HK-2 (cell line): Measurements from ENCODE around the gene INPP1.
"Not testable (repeated sequence)": the region's sequence is repeated elsewhere in the genome, so short reads cannot be mapped to it uniquely, and the experiment has no call there.

Source experiments
- DNase-seq: peaks from one replicate; pipeline ENCODE4 v3.0.0-alpha.2; 2018; ENCODE audit not compliant: unreplicated experiment

The INPP1 gene, protein sequence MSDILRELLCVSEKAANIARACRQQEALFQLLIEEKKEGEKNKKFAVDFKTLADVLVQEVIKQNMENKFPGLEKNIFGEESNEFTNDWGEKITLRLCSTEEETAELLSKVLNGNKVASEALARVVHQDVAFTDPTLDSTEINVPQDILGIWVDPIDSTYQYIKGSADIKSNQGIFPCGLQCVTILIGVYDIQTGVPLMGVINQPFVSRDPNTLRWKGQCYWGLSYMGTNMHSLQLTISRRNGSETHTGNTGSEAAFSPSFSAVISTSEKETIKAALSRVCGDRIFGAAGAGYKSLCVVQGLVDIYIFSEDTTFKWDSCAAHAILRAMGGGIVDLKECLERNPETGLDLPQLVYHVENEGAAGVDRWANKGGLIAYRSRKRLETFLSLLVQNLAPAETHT

DNA sequence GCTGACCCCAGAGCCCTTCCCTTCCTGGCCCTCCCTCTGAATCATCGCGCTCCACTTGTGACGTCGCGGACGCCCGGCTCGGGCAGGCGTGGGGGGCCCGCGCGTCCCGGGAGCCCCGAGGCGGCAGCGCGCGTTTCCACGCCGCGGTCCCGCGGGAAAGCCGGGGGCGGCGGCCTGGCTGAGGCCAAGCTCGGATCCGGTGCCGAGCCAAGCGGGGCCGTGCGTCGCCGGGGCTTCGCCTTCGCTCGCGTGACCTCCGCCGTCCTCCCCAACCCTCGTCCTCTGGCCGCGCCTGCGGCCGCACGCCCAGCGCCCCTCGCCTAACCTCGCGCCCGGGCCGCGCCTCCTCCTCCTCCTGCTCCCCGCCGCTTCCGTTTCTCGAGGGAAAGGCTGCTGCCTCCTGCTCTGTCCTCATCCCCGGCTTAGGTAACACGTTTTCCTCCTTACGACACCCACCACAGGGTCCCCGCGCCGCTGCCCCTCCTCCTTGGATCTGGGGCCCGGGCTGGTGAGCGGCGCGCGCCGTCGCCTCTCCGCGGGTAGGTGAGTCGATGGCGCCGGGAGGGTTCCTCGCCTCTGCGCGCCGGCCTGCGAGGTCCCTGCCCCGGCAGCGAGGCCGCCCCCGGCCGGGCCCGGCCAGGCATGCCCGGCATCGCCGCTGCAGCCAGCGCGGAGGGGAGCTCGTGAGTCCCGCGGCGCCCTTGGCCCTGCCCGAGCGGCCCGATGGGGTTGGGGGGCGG, at the start of gene INPP1:
TSS of gene INPP1 (plus strand) at position 54 of the 740 bp plus-strand sequence. CDS start 16,514 bp downstream, outside the sequence.
- DNase-seq = peak; percentile 58

DNA sequence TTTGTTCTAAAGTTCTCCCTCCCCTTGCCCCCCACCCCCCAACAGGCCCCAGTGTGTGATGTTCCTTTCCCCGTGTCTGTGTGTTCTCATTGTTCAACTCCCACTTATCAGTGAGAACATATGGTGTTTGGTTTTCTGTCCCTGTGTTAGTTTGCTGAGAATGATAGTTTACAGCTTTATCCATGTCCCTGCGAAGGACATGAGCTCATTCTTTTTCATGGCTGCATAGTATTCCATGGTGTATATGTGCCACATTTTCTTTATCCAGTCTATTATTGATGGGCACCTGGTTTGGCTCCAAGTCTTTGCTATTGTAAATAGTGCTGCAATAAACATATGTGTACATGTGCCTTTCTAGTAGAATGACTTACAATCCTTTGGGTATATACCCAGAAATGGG, 45.5 kb upstream of the INPP1 start:
- DNase-seq = not testable (repeated sequence)

DNA sequence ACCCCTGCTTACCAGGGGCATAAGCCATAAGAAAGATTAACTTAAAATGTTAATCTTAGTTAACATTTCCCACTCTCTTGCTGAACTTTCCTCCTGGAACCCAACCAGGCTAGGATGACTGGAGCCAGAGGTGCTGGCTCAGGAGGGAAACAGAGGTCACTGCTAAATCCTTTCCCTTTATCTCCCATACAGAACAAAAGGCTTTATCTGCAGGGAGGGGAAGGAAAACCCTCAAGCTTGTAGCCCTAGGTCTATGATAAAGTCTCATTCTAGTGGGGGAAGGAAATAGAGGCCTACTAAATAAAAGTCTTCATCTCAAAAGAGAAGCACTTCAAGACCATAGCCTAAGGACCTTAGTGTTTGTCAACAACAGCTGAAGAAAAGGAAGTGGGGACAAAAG, 42.4 kb upstream of the INPP1 start:
- DNase-seq = no peak

DNA sequence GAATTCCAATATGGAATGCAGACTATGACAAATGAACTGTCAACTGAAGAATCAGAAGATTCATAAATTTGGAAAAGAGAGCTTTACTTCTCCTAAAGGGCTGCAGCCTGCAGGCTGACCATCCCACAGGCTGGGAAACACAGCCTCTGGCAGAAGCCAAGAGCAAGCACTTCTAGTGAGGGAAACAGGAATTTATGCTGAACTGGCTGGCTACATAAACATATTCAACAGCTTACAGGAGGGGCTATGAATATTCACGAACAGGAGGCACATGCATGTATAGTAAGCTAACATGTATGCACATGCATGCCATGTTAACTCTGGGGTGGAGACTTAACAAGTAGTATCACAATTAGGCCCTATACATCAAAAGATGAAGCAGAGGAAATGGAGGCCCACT, 41.3 kb upstream of the INPP1 start:
- no peak for DNase-seq

DNA sequence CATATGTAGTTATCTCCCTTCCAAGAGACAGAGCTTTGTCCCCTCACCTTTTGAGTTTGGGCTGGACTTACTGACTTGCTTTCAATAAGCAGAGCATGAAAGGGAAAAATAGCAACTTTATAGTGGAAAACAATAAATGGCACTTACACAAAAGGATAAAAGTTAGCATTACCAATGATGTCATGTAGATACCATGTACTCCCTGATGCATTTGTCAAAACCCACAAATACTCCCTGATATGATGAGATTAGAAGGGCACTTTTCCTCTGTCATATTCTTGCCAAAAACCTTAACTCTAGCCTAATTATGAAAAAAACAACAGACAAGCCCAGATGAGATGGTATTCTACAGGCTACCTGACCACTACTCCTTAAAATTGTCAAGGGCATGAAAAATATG, 39.7 kb upstream of the INPP1 start:
- no peak for DNase-seq

DNA sequence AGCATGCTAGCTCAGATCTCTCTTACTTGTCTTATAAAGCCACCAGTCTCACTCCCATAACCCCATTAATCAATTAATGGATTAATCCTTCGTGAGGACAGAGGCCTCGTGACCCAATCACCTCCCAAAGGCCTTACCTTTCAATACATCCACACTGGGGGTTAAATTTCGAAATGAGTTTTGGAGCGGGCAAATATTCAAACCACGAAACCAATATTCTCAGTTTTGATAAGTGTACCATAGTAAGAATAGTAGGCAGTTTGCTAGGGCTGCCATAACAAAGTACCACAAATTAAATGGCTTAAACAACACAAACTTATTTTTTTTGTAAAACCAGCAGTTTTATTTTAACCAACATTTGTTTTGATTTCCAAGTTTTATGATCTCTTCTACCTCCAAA, 39.0 kb upstream of the INPP1 start:
- no peak for DNase-seq

DNA sequence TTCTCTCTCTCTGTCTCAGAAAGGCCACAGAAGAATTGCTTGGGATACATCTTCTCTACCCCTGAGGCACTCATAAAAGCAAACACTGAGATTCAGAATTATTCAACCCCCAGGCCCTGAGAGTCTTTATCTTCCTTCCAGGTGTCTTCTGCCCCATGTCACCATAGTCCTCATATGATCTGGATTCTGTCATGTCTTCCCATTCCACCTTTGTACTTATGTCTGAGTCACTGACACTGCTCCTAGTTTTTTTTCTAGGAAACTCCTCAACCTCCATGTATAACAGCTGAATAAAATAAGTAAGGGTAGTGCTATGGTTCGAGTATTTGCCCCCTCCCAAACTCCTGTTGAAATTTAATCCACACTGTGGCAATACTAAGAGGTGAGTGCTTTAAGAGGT, 35.4 kb upstream of the INPP1 start:
- DNase-seq = no peak

DNA sequence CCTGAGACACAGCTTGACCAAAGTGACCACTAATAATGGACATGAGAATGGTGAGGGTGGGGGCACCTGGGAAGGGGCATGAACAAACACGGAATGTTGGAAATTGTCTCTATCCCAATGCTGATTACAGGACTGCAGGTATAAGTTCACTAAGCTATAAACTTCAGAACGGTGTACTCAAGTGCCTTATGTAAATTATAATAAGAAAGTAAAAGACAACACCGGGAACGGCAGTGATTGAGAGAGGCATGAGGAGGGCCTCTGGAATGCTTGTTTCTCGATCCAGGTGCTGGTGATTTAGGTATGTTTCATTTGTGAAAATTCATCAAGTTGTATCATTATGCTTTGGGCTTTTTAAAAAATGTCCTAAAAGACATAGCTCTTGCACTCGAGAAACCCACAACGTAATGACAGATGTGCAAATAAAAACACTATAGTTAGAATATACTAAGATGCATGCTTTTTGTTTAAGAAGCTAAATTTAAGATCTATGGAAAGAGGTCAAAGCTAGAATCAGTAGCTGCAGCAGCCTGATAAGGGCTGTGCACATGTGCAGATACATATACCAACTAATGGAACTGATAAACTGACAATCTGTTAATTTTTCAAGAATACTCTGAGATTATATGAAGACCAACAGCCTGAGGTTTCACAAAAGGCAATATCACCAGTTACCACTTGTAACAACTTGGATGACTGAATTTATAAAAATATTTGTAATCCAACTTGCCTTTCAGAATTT, 31.3 kb upstream of the INPP1 start:
- no peak for DNase-seq

DNA sequence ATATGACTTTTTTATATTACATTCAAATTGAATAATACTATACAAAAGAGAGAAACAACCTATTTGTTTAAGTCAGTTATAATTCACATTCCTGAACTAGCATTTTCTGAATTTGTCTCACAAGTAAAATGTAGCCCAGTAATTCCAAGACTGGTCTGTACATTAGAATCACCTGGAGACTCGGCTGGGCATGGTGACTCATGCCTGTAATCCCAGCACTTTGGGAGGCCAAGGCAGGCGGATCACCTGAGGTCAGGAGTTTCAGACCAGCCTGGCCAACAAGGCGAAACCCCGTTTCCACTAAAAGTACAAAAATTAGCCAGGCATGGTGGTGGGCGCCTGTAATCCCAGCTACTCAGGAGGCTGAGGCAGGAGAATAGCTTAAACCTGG, 30.8 kb upstream of the INPP1 start:
- DNase-seq = not testable (repeated sequence)

DNA sequence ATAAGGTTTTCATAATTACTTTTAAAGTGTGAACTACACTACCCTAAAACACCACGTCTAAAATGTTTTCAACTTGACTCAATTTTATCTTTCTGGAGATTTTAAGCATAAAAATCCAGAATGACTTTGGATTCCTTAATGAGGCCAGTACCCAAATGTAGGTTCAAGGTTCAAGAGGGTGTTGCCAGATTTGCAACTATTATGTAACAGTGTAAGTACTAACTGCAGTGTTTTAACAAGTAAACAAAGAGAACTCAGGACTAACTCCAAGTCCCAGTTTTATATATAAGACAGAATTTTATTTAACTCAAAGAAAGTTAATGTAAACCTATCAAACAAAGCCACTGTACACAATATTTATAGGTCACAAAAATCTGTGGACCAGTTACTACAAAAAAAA, 29.5 kb upstream of the INPP1 start:
- no peak for DNase-seq

DNA sequence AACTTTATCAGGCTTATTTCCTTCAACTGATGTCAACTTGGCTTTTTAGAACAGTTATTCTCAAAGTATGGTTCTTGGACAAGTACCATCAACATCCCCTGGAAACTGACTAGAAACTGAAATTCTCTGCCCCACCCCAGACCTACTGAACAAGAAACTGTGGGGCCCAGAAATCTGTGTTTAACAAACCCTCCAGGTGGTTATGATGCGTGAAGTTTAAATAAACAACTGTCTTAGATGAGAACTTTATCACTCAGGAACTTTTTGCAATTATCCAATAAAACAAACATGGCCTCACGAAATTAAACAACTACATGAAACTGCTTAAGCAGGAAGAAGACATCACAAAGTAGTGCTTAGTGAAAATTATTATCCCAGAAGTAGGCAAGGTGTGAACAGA, 28.1 kb upstream of the INPP1 start:
- DNase-seq = no peak

DNA sequence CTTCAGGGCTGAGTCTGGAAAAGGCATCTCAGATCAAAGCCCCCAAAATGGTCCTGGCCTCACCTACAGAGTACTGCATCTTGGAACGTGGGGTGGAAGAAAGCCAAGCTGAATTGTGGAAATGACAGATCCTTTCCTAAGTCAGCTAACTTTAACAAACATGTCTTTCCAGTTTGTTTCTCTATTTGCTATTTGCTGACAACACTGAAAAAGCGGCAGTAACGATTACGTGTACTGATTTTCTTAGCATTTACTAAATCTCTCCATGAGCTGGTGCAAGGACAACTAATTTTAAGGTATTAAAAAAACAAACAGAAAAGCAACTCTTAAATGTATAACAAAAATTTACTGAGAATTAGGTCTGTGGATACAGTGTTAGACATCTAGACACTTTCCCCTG, 24.9 kb upstream of the INPP1 start:
- no peak for DNase-seq

DNA sequence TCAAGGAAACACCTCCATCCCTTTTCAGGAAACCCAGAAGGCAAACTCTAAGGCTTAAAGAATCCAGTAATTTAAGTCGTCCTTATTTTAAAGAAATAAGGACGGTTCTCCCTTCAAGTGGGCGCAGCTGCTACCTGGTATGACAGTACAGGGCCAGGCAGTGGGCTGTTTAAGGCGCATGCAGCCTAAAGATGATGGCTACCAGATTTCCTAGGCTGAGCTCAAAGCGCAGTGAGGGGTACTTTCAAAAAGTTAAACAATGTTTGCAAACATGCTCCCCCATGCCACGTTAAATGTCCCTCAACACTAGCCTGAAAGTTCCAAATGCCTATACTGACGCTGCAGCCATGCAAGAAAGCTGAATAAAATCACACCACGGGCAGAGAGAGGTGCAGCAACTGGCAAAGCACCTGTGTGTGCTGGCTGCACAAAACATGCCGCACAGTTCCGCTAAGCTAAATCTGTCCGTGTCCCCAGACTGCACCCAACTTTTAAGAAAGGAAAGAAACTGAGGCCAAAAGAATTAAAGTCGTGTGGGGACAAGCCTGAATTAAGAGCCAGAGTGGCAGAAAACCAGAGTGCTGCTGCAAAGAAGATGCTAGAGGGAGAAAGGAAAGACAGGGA, 24.3 kb upstream of the INPP1 start:
- no peak for DNase-seq

DNA sequence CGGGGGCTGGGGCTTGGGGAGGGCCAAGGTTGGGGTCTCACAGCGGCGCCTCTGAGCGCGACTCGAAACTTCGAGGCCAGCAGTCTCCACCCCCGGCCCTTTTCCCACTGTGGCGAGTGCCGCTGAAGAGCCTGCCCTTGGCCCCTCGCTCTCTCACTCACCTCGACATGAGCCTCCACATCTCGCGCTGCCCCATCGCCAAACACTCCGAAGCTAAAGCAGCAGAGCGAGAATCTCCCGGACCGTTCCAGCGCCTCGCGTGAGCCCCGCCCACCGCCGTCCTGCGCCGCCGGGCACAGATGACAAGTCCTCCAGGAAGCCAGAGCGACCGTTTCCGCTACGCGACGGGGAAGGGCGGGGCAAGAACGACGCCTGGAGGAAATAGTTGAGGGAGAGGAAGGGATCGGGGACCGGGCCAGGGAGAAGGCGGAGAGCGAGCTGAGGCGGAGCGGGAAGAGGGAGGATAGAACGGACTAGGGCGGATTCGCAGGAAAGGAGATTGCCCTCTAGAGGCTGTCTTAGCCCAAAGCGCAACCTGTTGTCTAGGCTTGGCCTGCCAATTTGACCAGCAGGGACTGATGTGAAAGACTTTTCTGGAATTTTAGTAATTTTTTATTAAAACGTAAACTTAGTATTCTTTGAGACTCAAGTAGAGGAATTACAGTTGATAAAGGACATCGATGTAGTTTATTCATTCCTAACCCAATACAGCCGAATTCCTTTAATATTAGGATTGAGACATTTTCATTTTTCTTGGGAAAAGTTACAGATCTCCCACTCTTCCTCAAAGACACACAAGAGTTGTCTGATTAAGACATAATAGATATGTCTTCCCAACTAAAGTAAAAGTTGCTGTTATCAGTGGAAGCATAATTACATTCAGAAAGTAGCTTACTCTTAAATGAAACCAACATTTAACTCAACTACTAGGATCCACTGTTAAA, 23.6 kb upstream of the INPP1 start, which contains the start of gene HIBCH:
TSS of gene HIBCH (minus strand) at position 272 of the 944 bp plus-strand sequence. CDS start at position 196, 76 bp downstream.
- peak; percentile 99 for DNase-seq

DNA sequence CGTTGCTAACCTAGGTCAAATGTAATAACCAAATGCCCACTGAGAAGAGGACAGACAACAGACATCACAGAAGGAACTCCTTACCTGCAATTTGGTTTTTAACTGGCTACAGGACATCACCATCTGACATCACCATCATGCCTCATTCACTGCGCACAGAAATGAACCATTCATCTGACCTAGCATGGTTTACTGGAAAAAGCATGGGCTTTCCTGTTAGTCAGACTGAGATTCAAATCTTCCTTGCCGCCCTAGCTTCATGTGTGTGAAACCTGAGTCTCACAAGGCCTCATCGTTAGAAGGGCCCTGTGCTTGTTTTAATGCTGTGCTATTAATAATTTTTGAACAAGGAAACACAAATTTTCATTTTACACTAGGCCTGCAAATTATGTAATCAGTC, 22.7 kb upstream of the INPP1 start:
- no peak for DNase-seq

DNA sequence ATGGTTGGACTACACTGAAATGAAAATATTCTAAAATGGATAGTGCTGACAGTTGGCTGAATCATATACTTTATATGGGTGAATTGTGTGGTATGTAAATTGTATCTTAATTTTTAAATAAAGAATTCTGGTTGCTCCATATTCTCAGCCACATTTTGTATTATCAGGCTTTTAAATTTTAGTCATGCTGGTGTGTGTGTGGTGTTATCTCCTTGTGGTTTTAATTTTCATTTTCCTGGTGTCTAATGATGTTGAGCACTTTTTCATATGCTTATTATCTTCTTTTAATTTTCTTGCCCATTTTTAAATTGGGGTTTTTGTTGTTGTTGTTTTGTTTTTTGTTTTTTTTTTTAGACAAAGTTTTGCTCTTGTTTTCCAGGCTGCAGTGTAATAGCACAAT, 20.0 kb upstream of the INPP1 start:
- no peak for DNase-seq

DNA sequence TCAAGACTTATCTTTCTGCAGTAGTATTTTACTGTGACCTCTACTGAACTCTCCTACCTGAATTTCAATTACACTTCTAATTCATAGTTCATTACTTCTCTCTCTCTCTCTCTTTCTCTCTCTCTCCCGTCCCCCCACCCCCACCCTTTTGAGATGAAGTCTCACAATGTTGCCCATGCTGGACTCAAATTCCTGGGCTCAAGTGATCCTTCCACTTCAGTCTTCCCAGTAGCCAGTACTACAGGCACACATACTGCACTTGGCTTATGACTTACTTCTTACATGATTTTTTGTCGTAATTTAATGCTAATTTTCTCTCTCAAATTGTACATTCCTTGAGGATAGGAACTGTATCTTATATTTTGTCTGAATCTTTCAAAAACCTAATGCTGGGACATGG, 17.8 kb upstream of the INPP1 start:
- no peak for DNase-seq

DNA sequence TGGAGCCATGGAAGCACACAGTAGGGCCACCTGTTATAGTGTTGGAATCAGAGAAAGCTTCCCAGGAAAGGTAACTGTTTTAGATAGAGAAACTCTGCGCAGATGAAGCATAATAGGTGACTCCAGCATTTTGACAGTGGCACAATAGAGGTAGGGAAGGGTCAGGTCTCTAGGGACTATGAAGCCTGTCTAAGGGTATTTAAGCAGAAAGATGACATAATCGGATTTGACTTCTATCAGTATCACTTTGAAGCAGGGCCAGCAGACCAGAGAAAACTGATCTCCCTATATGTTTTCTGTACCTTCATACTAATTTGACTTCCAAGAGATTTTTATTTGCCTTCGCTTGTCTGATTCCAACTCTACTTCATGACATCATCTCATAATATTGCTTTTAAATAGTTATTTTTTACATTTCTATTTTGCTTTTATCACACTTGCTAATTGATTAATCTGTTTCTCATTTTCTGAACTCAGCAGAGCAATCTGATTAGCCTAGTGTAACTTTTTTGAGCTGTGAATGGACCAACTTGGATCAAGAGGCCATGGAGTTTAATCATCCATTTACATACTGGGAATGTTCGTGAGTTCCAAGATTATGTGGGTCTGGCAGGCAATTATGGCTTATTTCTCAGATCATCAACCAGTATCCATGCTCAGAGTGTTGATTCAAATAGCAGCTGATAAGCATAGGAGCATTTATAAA, 15.4 kb upstream of the INPP1 start:
- no peak for DNase-seq

DNA sequence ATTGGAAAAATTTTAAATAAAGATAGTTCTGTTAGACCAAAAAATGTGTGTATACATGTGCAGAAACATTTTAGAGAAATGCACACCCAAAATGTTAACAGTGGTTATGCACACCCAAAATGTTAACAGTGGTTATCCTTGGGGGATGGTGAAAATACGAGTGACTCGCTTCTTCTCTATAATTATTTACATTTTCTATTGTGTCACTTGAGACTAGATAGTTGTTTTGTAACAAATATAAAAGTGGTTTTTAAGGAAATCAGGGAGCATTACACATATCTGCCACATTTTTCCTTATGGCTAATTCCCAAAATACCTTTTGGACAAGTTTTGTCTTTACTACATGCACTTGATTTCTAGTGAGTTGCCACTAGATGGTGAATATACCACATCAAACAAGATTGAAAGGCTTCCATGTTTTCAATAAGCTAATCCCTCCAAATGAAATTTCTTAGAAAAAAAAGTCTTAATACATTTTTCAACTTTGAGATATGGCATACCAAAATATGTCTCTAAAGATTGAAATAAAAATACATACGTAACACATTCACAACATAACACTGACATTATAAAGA, 14.7 kb upstream of the INPP1 start:
- no peak for DNase-seq

DNA sequence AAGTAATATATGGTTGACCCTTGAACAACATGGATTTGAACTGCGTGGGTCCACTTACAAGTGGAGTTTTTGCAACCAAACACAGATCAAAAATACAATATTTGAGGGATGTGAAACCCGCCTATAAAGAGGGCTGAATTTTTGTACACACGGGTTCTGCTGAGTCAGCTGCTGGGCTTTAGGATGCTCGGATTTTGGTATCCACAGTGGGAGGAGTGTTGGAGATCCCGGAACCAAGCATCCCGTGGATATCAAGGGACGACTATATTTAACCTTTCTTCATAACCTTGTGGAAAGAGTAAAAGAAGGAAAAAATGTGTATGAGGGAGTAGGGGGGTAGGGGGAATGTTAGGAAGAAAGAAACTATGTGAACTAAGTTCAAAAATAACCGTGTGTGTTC, 10.0 kb upstream of the INPP1 start:
- DNase-seq = no peak
